Panc1 (cell line): Measurements from ENCODE around the gene CACNA1C. TPM values are rescaled to one million over a fixed set of nuclear protein-coding genes. Genes with fewer than 3 reads are reported as not detected.

Experiments used
- ATAC-seq: fragments of 200-7000 bp; cut with Tn5 transposase; 2 replicates; pipeline ENCODE4 v1.9.1; 2020; ENCODE audit warnings: mild to moderate bottlenecking, moderate library complexity
- BruUV-seq: library from RNA; stranded (reverse); fragments of 400-500 nt; replicated peaks from 2 replicates; lab custom pipeline; 2021; lab: Mats Ljungman, UMichigan
- CTCF ChIA-PET: fragments of 300-600 bp; sonication (Branson Sonifier 250); formaldehyde crosslinking; loops from one replicate; lab custom pipeline; 2022; ENCODE audit warnings: antibody characterized with exemption; lab: Charles Lee
- POLR2A ChIA-PET: fragments of 300-600 bp; sonication (Branson Sonifier 250); formaldehyde crosslinking; loops from one replicate; lab custom pipeline; 2022; ENCODE audit warnings: antibody characterized with exemption; lab: Charles Lee
- DNase-seq: peaks from one replicate; pipeline ENCODE4 v3.0.0-alpha.2; 2010; ENCODE audit warnings: low read depth, low spot score
- H3K27ac ChIP-seq: 2 replicates; pipeline ENCODE4 v1.5.1; 2011; ENCODE audit warnings: mild to moderate bottlenecking, low read length, inconsistent platforms
- H3K27me3 ChIP-seq: fragments of 200-500 bp; sonication (Bioruptor generic); 2 replicates; pipeline ENCODE4 v1.6.0; 2014; ENCODE audit warnings: low read length, inconsistent platforms; ENCODE audit not compliant: control insufficient read depth, insufficient read depth
- H3K36me3 ChIP-seq: fragments of 200-500 bp; sonication (Bioruptor generic); 2 replicates; pipeline ENCODE4 v1.5.1; 2014; ENCODE audit warnings: inconsistent platforms, mild to moderate bottlenecking, low read length, moderate library complexity; ENCODE audit not compliant: control insufficient read depth, insufficient read depth
- H3K4me1 ChIP-seq: 2 replicates; pipeline ENCODE4 v1.5.1; 2011; ENCODE audit warnings: inconsistent platforms, mild to moderate bottlenecking, low read length, moderate library complexity; ENCODE audit not compliant: control insufficient read depth, insufficient read depth
- H3K4me3 ChIP-seq, 2 experiments: 2 replicates each; pipeline ENCODE4 v1.5.1; 2011 to 2012; ENCODE audit warnings: low read depth in 2 of 2, low read length in 2 of 2, mild to moderate bottlenecking in 2 of 2, inconsistent platforms in 1 of 2, moderate library complexity in 1 of 2
- H3K9me3 ChIP-seq: fragments of 200-500 bp; sonication (Bioruptor generic); 2 replicates; pipeline ENCODE4 v1.5.1; 2014; ENCODE audit warnings: low read depth, mild to moderate bottlenecking, inconsistent platforms, low read length, moderate library complexity; ENCODE audit not compliant: control insufficient read depth, insufficient read depth
- POLR2AphosphoS5 ChIP-seq: IDR thresholded peaks from 2 replicates; pipeline ENCODE4 v1.6.1; 2012; ENCODE audit warnings: mild to moderate bottlenecking, low read depth, low read length, moderate library complexity
- SIN3A ChIP-seq: IDR thresholded peaks from 2 replicates; pipeline ENCODE4 v1.6.1; 2012; ENCODE audit warnings: low read depth, mild to moderate bottlenecking, low read length, moderate library complexity, borderline replicate concordance; ENCODE audit not compliant: insufficient read depth
- TCF7L2 ChIP-seq: IDR thresholded peaks from 2 replicates; pipeline ENCODE4 v1.6.1; 2011; ENCODE audit warnings: mild to moderate bottlenecking, low read depth, low read length, inconsistent platforms
- in situ Hi-C: cut with HindIII; loops from 2 replicates; pipeline ENCODE4 v1.10.0; 2016; ENCODE audit warnings: low sequenced_read_pairs, low pct_unique_long_range_greater_than_20kb
- intact Hi-C: fragments of 100-400 bp; cut with micrococcal nuclease; formaldehyde crosslinking; loops from one replicate; pipeline ENCODE4 v1.10.0; 2022; ENCODE audit not compliant: unreplicated experiment
- total RNA-seq: library from RNA; stranded (reverse); gene quantifications from one replicate; pipeline ENCODE4 v1.2.1, GENCODE V29; 2021; ENCODE audit not compliant: unreplicated experiment
- TF ChIP-seq, protein P1 (sequence below): fragments of 450-650 bp; IDR thresholded peaks from 2 replicates; pipeline ENCODE4 v1.5.1; 2017; ENCODE audit warnings: mild to moderate bottlenecking
- TF ChIP-seq, protein P2 (sequence below), 2 experiments: IDR thresholded peaks; 2 replicates each; pipeline ENCODE4 v1.6.1; 2011 to 2012; ENCODE audit warnings: low read depth in 2 of 2, control low read depth in 1 of 2, low read length in 1 of 2, mild to moderate bottlenecking in 1 of 2, moderate library complexity in 1 of 2; ENCODE audit not compliant: insufficient read depth in 1 of 2

CACNA1C gene
- total RNA-seq, 1 experiment from 2014 or later, result 0.03 TPM

DNA sequence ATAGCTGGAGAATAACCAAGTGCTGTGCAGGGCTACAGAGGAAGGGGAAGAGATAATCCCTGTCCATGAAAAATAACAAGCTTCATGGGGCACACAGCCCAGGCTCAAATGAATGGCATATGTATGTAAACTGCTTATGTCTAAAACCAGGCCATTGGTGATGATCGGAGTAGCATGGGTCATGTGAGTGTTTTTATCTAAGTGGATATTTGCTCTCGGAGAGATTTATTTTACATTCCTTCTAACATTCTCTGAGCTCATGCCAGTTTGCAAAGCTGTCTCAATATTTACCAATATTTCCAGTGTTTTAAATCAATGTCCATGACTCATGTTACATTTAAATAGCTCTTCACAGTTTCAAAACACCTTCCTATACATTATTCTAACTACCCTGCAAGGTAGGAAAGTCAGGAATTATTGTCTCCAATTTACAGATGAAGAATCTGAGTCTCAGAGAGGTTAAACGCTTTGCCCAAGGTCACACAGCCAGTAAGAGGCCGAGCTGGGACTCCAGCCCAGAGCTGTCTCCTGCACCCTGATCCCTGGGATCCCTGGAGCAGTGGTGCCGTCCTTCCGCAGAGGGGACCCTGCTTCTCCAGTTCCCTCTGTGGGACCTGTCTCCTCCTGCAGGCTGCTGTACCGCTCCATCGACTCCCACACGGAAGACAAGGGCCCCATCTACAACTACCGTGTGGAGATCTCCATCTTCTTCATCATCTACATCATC lies 555.3 kb downstream of the CACNA1C start:
- H3K4me3 ChIP-seq, result no peak overlapping the region
- no peaks in the 10 kb centered on the region for H3K9me3 ChIP-seq
- ATAC-seq, result no peak
- BruUV-seq, result no TSS peak
- H3K36me3 ChIP-seq, result no peaks in the 10 kb centered on the region
- TF ChIP-seq SIN3A (no peak), POLR2AphosphoS5 (no peak), TCF7L2 (no peak)
- TF ChIP-seq, protein P1, sequence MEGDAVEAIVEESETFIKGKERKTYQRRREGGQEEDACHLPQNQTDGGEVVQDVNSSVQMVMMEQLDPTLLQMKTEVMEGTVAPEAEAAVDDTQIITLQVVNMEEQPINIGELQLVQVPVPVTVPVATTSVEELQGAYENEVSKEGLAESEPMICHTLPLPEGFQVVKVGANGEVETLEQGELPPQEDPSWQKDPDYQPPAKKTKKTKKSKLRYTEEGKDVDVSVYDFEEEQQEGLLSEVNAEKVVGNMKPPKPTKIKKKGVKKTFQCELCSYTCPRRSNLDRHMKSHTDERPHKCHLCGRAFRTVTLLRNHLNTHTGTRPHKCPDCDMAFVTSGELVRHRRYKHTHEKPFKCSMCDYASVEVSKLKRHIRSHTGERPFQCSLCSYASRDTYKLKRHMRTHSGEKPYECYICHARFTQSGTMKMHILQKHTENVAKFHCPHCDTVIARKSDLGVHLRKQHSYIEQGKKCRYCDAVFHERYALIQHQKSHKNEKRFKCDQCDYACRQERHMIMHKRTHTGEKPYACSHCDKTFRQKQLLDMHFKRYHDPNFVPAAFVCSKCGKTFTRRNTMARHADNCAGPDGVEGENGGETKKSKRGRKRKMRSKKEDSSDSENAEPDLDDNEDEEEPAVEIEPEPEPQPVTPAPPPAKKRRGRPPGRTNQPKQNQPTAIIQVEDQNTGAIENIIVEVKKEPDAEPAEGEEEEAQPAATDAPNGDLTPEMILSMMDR, result no peak
- TF ChIP-seq, protein P2, sequence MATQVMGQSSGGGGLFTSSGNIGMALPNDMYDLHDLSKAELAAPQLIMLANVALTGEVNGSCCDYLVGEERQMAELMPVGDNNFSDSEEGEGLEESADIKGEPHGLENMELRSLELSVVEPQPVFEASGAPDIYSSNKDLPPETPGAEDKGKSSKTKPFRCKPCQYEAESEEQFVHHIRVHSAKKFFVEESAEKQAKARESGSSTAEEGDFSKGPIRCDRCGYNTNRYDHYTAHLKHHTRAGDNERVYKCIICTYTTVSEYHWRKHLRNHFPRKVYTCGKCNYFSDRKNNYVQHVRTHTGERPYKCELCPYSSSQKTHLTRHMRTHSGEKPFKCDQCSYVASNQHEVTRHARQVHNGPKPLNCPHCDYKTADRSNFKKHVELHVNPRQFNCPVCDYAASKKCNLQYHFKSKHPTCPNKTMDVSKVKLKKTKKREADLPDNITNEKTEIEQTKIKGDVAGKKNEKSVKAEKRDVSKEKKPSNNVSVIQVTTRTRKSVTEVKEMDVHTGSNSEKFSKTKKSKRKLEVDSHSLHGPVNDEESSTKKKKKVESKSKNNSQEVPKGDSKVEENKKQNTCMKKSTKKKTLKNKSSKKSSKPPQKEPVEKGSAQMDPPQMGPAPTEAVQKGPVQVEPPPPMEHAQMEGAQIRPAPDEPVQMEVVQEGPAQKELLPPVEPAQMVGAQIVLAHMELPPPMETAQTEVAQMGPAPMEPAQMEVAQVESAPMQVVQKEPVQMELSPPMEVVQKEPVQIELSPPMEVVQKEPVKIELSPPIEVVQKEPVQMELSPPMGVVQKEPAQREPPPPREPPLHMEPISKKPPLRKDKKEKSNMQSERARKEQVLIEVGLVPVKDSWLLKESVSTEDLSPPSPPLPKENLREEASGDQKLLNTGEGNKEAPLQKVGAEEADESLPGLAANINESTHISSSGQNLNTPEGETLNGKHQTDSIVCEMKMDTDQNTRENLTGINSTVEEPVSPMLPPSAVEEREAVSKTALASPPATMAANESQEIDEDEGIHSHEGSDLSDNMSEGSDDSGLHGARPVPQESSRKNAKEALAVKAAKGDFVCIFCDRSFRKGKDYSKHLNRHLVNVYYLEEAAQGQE (IDR thresholded peaks at IDR 0.05; ENCODE audit: insufficient read depth in 1 of 2, low read depth in 2 of 2, low read length in 1 of 2), result no peak
- in situ Hi-C loops (no loop called here), intact Hi-C loops (no loop called here)
- POLR2A ChIA-PET, result no interaction called here
- no peak for DNase-seq
- CTCF ChIA-PET, result interaction anchor here (0.6 kb wide), 1 partner anchor 9 kb away, joined by 10 read pairs; no protein-coding TSS in a partner anchor
- no peak overlapping the region for H3K27ac ChIP-seq
- H3K4me1 ChIP-seq, result no peaks in the 10 kb centered on the region
- no peaks in the 10 kb centered on the region for H3K27me3 ChIP-seq

DNA sequence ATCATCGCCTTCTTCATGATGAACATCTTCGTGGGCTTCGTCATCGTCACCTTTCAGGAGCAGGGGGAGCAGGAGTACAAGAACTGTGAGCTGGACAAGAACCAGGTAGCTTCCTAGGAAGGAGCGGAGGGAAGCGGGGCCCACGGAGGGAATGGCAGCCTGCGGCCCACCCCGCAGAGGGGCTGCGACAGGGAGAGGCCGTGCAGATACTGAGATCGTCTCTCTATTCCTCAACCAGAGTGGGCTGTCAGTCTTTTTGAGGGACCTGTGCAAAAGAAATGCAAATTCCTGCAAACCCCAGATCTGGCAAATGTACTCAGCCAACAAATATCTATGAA lies 555.8 kb downstream of the CACNA1C start:
- H3K27ac ChIP-seq, result no peak overlapping the region
- POLR2A ChIA-PET, result no interaction called here
- intact Hi-C loops, result no loop called here
- no peaks in the 10 kb centered on the region for H3K27me3 ChIP-seq
- TF ChIP-seq, protein P2 (IDR thresholded peaks at IDR 0.05; ENCODE audit: insufficient read depth in 1 of 2, low read depth in 2 of 2, low read length in 1 of 2), result no peak
- TF ChIP-seq SIN3A, result no peak
- TF ChIP-seq POLR2AphosphoS5, result no peak
- TF ChIP-seq, protein P1, result no peak
- ATAC-seq (no peak), DNase-seq (no peak)
- H3K4me1 ChIP-seq, result no peaks in the 10 kb centered on the region
- in situ Hi-C loops, result no loop called here
- no peak overlapping the region for H3K4me3 ChIP-seq
- no peaks in the 10 kb centered on the region for H3K9me3 ChIP-seq
- no TSS peak for BruUV-seq
- H3K36me3 ChIP-seq, result no peaks in the 10 kb centered on the region
- CTCF ChIA-PET, result no interaction called here
